ENCODE data around the gene ERI2. TPM values are rescaled to one million over a fixed set of nuclear protein-coding genes. Genes with fewer than 3 reads are reported as not detected.
"Not testable (repeated sequence)": the region's sequence is repeated elsewhere in the genome, so short reads cannot be mapped to it uniquely, and the experiment has no call there.

The ERI2 gene
- total RNA-seq, 8 experiments from 2014 or later: 16.5 to 36.5 (median 24.6) TPM

DNA sequence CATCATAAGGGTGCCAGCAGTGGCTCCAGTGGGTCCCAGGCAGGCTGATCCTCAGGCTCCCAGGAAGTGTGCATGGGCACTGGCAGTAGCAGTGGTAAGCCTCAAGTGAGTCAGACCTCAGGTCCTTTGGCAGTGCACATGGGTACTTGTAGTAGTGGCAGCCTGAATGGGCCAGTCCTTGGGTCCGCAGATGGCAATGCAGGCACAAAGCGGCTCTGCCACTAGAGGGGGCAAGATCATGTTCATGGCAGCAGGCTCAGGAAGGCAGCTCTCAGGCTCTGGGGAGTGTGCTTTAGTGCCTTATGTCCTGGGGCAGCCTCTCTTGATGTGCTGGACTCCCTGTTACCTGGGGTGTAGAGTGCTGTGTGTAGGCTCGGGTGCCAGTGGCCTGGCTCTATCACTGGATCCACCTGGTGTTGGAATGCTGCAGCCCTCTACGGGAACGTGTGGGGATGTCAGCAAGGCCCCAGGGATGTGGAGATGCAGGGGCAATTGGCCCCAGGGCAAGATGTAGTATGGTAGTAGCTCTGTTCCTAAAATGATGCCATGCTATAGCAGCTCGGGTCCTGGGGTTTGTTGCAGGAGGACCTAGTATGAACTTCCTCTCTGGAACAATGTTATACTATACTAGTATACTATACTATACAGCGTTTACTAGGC is 31.4 kb downstream of the ERI2 start:
- peak in 5 of 8 experiments; percentile 33 to 99 (median 95) for ATAC-seq (replicated peaks in 6 of 8)
- in situ Hi-C loops (cut with MboI; ENCODE audit: low pct_unique_long_range_greater_than_20kb in 2 of 9, low sequenced_read_pairs in 9 of 9, unreplicated experiment in 9 of 9): no loop called here
- no peak overlapping the region for H3K4me3 ChIP-seq

GRCh38 chr16:20773679-20774078 is 32.6 kb downstream of the ERI2 start:
- in situ Hi-C loops (cut with MboI; ENCODE audit: low pct_unique_long_range_greater_than_20kb in 2 of 9, low sequenced_read_pairs in 9 of 9, unreplicated experiment in 9 of 9): no loop called here
- 60 to 100% (median 85%) methylated on average over 1 to 3 of the region's 3 CpGs for WGBS, 10 experiments
- no peak for ATAC-seq (replicated peaks in 6 of 8)
- Histone ChIP-seq H3K4me1 (replicated peaks in 1 of 2) (no peaks in the 10 kb centered on the region), H3K4me3 (no peak overlapping the region), H3K27ac (no peak overlapping the region)

More for the DNA sequence above, 31.4 kb downstream of the ERI2 start:
- H3K4me1 ChIP-seq (replicated peaks in 1 of 2): no peaks in the 10 kb centered on the region
- 0 to 100% (median 53%) methylated on average over 1 to 6 of the region's 7 CpGs; no CpG with 5 or more reads in 5 of the 10 experiments for WGBS, 10 experiments
- no peak overlapping the region for H3K27ac ChIP-seq

DNA sequence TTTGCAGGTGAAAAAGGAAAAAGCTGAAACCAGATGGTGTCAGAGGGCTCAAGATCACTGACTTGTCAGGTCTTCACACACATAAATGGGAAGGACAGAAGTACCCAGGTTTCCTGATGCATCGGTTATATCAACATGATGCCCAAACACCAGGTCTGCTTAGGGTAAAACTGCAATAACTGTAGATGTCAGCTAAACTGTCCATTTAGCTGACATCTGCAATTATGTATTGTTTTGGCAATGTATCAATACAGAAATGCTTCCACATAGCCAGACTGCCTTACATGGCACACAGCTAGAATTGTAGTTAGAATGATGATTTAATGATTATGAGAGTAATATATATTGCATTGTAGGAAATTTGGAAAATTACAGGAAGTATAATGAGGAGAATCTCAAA is 37.5 kb downstream of the ERI2 start:
- no peak overlapping the region for H3K27ac ChIP-seq
- in situ Hi-C loops (cut with MboI; ENCODE audit: low pct_unique_long_range_greater_than_20kb in 2 of 9, low sequenced_read_pairs in 9 of 9, unreplicated experiment in 9 of 9): no loop called here
- no peak for ATAC-seq (replicated peaks in 6 of 8)
- no peak overlapping the region for H3K4me3 ChIP-seq
- WGBS, 10 experiments: 0 to 100% (median 100%) methylated on average over 1 of the region's 1 CpG; no CpG with 5 or more reads in 2 of the 10 experiments
- H3K4me1 ChIP-seq (replicated peaks in 1 of 2): no peaks in the 10 kb centered on the region

- in situ Hi-C loops (cut with MboI; ENCODE audit: low pct_unique_long_range_greater_than_20kb in 2 of 9, low sequenced_read_pairs in 9 of 9, unreplicated experiment in 9 of 9): no loop called here
- no peaks in the 10 kb centered on the region for H3K4me1 ChIP-seq (replicated peaks in 1 of 2)
- no peak overlapping the region for H3K27ac ChIP-seq
- no peak for ATAC-seq (replicated peaks in 6 of 8)
- WGBS, 10 experiments: 29 to 100% (median 100%) methylated on average over 1 of the region's 1 CpG; no CpG with 5 or more reads in 3 of the 10 experiments
- H3K4me3 ChIP-seq: no peak overlapping the region
Measured at GRCh38 chr16:20768121-20768520, 38.2 kb downstream of the ERI2 start.

DNA sequence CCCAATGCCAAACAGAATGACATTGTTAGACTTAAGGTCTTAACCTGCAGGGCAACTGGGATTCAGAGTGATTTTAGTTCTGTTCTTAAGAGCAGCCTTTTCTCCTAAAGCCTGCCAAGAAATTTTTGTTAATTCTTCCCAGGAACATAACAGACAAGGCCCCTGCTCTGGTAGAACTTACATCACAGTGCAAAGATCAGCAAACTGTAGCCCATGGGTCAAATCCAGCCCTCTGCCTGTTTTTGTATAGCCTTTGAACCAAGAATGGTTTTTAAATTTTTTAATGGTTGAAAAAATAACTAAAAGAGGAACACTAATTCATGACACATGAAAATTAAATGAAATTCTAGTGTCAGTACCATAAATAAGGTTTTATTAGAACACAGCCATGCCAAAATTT is 38.7 kb downstream of the ERI2 start:
- Histone ChIP-seq H3K27ac (no peak overlapping the region), H3K4me3 (no peak overlapping the region), H3K4me1 (replicated peaks in 1 of 2) (no peaks in the 10 kb centered on the region)
- in situ Hi-C loops (cut with MboI; ENCODE audit: low pct_unique_long_range_greater_than_20kb in 2 of 9, low sequenced_read_pairs in 9 of 9, unreplicated experiment in 9 of 9): no loop called here
- no peak for ATAC-seq (replicated peaks in 6 of 8)

GRCh38 chr16:20766294-20766693 is 40.0 kb downstream of the ERI2 start:
- H3K4me3 ChIP-seq: no peak overlapping the region
- no peak for ATAC-seq (replicated peaks in 6 of 8)
- H3K4me1 ChIP-seq (replicated peaks in 1 of 2): no peaks in the 10 kb centered on the region
- 37 to 100% (median 81%) methylated on average over 2 to 5 of the region's 5 CpGs; no CpG with 5 or more reads in 3 of the 10 experiments for WGBS, 10 experiments
- no peak overlapping the region for H3K27ac ChIP-seq
- in situ Hi-C loops (cut with MboI; ENCODE audit: low pct_unique_long_range_greater_than_20kb in 2 of 9, low sequenced_read_pairs in 9 of 9, unreplicated experiment in 9 of 9): no loop called here

DNA sequence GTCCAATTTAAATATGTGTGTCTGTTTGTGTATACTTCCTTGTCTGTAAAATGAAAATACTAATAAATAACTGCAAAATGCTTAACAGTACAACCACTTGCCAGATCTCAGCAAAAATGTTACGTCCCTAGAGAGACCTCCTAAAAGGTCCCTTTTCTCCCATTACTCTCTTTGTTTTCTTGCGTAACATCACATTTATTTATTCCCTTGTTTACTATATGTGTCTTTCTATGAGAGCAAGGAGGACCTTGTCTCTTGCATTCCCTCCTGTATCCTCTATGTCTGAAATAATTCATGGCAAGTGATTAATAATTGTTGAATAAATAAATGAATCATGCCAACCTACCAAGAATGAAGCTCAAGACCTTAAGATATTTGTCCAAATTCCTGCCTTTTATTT is 40.5 kb downstream of the ERI2 start:
- Histone ChIP-seq H3K4me3 (no peak overlapping the region), H3K27ac (no peak overlapping the region), H3K4me1 (replicated peaks in 1 of 2) (no peaks in the 10 kb centered on the region)
- ATAC-seq (replicated peaks in 6 of 8): no peak
- 25 to 100% (median 94%) methylated on average over 1 to 2 of the region's 2 CpGs; no CpG with 5 or more reads in 1 of the 10 experiments for WGBS, 10 experiments
- in situ Hi-C loops (cut with MboI; ENCODE audit: low pct_unique_long_range_greater_than_20kb in 2 of 9, low sequenced_read_pairs in 9 of 9, unreplicated experiment in 9 of 9): no loop called here

GRCh38 chr16:20764448-20764847 is 41.8 kb downstream of the ERI2 start:
- WGBS, 10 experiments: 0 to 100% (median 67%) methylated on average over 1 of the region's 1 CpG; no CpG with 5 or more reads in 3 of the 10 experiments
- H3K4me3 ChIP-seq; ATAC-seq (replicated peaks in 6 of 8): not testable (repeated sequence)

DNA sequence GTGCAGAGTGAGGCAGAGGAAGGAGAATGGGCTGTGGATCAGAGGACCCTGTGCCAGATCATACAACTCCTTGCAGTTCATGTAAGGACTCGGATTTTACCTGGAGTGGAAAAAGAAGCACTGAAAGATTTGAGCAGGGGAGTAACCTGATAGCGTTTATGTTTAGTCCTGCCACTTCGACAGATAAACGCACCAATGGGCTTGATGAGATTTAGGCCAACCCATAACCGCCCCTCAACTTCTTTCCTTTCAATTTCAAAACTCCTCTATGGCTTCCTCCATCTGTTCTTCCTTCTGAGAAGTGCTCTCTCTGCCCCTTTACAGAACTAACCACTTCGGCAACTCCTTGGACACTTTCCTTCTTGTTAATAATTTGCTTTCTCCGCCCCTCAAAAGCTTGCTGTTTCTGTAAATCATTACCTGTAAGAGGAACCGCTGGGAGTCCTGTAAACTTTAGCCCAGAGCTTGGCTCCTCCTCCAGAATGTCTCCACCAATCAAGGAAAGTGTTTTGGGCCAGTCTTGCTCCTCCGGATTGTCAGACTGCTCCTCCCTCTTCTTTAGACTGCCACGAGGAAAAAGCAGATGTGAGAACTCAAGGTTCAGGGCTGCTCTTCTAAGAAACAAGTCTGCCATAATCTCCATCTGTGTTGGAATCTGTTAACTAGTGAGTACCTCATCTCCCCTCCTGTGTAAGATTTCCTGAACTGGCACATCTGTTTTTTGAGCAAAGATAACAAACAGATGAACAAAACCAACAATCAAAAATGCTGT is 42.6 kb downstream of the ERI2 start, which contains the start of gene ACSM3:
ACSM3 (plus strand) TSS at position 554 of the 772 bp plus-strand sequence. CDS start 6,021 bp downstream, outside the sequence.
- ATAC-seq (replicated peaks in 6 of 8): peak in 4 of 8 experiments; percentile 72 to 100 (median 99)
- 0 to 48% (median 17%) methylated on average over 2 to 10 of the region's 10 CpGs for WGBS, 10 experiments
- H3K4me3 ChIP-seq: no peak within 1 kb of the TSS
- no peaks in the 10 kb centered on the region for H3K4me1 ChIP-seq (replicated peaks in 1 of 2)
- in situ Hi-C loops (cut with MboI; ENCODE audit: low pct_unique_long_range_greater_than_20kb in 2 of 9, low sequenced_read_pairs in 9 of 9, unreplicated experiment in 9 of 9): no loop called here
- H3K27ac ChIP-seq: no peak within 1 kb of the TSS

More at GRCh38 chr16:20764448-20764847, 41.8 kb downstream of the ERI2 start:
- H3K4me1 ChIP-seq (replicated peaks in 1 of 2); H3K27ac ChIP-seq; in situ Hi-C loops (cut with MboI; ENCODE audit: low pct_unique_long_range_greater_than_20kb in 2 of 9, low sequenced_read_pairs in 9 of 9, unreplicated experiment in 9 of 9): not testable (repeated sequence)

DNA sequence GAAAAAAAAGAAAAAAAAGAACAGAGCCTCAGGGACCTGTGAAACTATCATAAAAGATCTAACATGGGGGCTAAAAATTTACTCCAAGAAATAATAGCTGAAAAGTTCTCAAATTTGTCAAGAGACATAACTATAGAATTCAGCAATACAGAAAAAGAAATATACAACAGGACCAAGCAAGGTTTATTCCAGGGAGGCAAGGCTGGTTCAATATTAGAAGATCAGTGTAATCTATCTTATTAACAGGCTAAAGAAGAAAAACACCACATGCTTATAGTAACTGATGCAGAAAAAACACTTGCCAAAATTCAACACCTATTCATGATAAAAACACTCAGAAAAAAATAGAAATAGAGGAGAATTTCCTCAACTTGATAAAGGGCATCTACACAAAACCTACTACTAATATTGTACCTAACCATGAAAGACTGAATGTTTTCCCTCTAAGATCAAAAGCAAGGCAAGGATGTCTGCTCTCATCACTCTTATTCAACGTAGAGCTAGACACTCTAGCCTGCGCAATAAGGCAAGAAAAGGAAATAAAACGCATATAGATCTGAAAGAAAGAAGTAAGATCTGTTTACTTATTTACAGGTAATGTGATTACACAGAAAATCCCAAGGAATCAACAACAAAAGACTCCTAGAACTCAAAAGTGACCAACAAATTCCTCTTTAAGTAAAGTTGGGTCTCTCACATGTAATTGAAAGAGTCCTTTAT is 43.7 kb downstream of the ERI2 start:
- ATAC-seq (replicated peaks in 6 of 8): no peak
- Histone ChIP-seq H3K27ac (no peak overlapping the region), H3K4me3 (no peak overlapping the region), H3K4me1 (replicated peaks in 1 of 2) (no peaks in the 10 kb centered on the region)
- WGBS, 10 experiments: 57 to 97% (median 86%) methylated on average over 2 to 3 of the region's 3 CpGs; no CpG with 5 or more reads in 1 of the 10 experiments
- in situ Hi-C loops (cut with MboI; ENCODE audit: low pct_unique_long_range_greater_than_20kb in 2 of 9, low sequenced_read_pairs in 9 of 9, unreplicated experiment in 9 of 9): no loop called here

GRCh38 chr16:20761175-20761574 is 45.1 kb downstream of the ERI2 start:
- in situ Hi-C loops (cut with MboI; ENCODE audit: low pct_unique_long_range_greater_than_20kb in 2 of 9, low sequenced_read_pairs in 9 of 9, unreplicated experiment in 9 of 9): no loop called here
- WGBS, 10 experiments: 0 to 100% (median 50%) methylated on average over 1 of the region's 1 CpG; no CpG with 5 or more reads in 7 of the 10 experiments
- Histone ChIP-seq H3K4me3 (no peak overlapping the region), H3K4me1 (replicated peaks in 1 of 2) (no peaks in the 10 kb centered on the region), H3K27ac (no peak overlapping the region)
- no peak for ATAC-seq (replicated peaks in 6 of 8)

DNA sequence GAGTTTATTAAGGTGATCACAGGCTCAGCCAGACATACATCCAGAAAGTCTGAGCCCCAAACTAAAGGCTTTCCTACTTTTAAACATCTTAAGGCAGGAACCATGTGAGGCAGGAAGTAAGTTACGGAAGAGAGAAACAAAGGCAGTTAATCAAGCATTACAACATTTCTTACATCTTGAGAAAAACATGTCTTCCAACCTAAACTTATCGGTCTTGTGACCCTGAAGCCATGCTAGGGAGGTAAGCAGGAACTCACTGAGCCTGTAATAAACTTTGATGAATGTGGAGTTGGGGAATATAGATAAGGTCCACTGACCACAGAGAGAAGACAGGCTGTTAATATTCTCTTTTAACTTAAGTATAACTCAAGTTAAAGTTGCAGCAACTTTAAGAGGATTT is 45.9 kb downstream of the ERI2 start:
- Histone ChIP-seq H3K4me1 (replicated peaks in 1 of 2) (no peaks in the 10 kb centered on the region), H3K27ac (no peak overlapping the region), H3K4me3 (no peak overlapping the region)
- WGBS, 10 experiments: 0 to 100% (median 70%) methylated on average over 1 to 2 of the region's 2 CpGs
- in situ Hi-C loops (cut with MboI; ENCODE audit: low pct_unique_long_range_greater_than_20kb in 2 of 9, low sequenced_read_pairs in 9 of 9, unreplicated experiment in 9 of 9): no loop called here
- no peak for ATAC-seq (replicated peaks in 6 of 8)

GRCh38 chr16:20755799-20756198 is 50.5 kb downstream of the ERI2 start:
- ATAC-seq (replicated peaks in 6 of 8); in situ Hi-C loops (cut with MboI; ENCODE audit: low pct_unique_long_range_greater_than_20kb in 2 of 9, low sequenced_read_pairs in 9 of 9, unreplicated experiment in 9 of 9); H3K4me3 ChIP-seq; H3K4me1 ChIP-seq (replicated peaks in 1 of 2); H3K27ac ChIP-seq: not testable (repeated sequence)
- WGBS, 10 experiments: no CpG with 5 or more reads among the region's 5 CpGs

Data from motor neuron (in vitro differentiated cells).